Effector CD8-positive, alpha-beta T cell (primary cell): ENCODE measurements around the gene FARP1.
"Not testable (repeated sequence)": the region's sequence is repeated elsewhere in the genome, so short reads cannot be mapped to it uniquely, and the experiment has no call there.

ENCODE experiments used
- DNase-seq: peaks from one replicate; lab custom pipeline; 2025; lab: John Stamatoyannopoulos, UW

Gene FARP1

DNA sequence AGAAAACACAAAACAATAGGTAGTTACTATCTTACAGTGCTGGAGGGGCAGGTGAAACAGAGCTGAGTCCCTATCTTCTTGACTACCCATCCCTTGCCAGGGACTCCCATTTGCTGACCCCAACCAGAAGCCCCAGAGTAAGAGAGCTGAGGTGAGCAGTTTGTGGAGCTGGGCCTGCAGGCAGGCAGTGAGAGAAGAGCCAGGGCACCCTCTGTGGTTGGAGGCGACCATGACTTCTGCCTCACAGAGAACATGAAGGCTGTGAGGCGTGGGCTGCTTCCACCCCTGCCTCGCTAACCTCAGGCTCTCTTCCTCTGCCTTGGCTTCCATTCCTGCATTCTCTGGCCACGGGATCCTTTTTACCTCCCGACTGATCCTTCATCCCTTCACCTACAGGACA, 81.7 kb downstream of the FARP1 start:
- no peak for DNase-seq

DNA sequence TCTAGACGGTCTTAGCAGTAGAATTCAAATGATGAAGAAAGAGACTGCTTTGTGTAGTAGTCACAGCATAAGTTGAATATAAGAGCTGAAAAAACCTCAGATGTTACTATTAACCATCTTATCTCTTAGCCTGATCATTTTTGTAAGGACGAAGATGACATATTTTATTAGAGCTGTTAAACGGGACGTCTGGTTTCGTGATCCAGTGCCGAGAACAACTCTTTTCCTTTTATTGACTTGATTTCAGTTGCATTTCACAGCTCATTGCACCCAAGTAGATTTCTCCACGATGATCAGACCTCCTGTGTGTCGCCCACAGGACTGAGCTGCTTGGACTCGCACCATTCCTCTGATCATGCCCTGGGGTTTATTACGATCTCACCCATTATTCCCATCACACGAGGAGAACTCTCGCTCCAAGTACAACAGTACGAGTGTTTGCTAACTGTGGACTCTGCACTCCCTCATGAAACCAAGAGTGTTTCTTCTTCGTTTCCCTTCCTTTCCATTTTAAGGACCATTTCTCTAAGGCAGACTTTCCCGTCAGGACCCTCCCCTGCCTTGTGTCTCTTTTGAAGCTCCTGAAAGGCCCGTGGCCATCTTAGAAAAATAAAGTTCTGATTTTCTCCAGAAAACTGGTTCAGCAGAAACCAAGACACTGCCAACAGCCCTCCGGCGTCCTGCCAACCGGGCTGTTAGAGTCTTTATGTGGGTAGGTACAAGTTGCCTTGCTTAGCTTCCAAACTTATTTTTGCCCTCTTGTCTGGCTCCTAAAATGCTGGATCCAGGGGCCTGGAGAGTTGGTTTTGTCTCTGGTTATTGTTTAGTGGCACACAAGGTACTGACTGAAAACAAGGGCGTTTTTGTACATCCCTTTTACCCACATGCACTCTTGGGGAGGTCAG, 82.4 kb downstream of the FARP1 start:
- no peak for DNase-seq

DNA sequence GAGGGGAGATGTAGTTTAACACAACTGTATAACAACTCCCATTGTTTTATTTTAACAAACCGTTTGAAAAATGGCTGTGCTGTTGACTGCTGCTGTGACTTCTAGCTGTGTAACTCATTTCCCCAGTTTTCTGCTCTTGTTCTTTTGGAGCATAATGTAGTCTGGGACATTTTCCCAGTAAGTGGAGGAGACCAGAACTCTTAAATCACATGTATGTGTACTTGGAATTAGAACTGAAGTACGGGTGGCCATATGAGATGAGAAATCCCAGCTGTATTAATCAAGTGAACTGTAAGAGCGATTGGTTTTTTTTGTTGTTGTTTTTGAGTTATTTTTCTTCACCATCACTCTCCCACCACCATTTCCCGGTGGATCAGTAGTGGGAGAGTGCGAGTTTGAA, 83.6 kb downstream of the FARP1 start:
- DNase-seq, result no peak

DNA sequence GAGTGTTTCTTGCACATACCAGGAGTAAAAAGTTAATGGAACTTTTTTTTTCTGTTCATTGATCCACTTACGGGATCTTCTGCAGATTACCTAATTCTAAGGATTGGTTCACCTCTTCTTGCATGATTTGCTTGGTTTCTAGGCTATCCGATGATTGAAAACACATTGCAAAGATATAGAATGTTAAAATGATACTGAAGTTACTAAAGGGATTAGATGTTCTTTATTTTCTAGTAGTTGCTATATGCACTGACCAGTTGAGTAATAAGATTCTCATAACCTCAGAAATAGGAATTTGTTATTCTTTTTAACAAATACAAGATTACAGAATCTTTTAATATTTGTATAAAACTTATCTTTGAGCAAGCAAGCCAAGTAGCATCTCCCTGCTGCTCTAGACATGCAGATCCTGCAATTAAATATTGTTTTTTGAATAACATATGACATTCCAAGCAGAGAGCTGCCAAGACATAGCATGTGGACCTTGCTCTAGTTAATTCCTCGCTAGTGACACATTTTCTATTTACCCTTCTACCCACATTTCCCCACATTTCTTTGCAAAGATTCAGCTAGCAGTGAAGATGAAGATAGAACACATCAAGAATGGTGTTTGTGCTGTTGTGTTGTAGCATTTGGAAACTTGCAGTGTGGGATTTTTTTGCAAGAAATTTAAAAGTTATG, 85.9 kb downstream of the FARP1 start:
- DNase-seq, result no peak

DNA sequence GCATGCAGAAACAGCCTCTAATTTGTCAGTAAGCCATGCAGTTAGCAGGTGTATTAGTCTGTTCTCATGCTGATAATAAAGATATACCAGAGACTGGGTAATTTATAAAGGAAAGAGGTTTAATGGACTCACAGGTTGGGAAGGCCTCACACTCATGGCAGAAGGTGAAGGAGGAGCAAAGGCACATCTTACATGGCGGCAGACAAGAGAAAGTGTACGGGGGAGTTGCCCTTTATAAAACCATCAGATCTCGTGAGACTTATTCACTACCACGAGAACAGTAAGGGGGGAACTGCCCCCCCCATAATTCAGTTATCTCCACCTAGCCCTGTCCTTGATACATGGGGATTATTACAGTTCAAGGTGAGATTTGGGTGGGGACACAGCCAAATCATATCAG, 87.9 kb downstream of the FARP1 start:
- not testable (repeated sequence) for DNase-seq

DNA sequence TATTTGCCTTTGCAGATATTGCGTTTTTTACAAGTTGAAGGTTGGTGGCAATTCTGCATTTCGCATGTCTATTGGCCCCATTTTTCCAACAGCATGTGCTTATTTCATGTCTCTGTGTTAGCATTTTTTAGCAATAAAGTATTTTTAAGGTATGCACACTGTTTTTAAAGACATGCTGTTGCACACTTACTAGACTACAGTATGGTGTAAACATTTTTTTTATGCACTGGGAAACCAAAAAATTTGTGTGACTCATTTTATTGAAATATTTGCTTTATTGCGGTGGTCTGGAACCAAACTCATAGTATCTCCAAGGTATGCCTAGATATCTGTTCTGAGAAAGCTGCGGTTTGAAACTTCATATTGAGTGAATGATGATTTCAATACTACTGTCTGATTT, 89.6 kb downstream of the FARP1 start:
- DNase-seq, result no peak

DNA sequence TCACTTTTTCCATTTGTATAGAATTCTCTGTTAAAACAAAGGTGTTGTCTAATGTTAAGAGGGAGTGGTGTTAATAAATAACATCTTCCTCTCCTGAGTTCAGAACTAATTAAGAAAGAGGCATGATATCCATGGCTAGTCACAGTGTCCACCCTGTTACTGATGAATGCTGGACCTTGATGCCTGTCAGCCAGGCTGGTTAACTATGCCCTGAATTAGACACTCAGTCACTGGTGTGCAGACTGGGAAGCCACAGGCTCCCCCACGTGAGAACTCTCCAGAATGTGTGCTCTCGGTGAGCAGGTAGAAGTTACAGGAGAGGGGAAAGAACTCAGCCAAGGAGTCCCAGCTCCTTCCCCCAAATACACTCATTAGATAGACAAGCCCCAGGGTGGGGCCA, 90.2 kb downstream of the FARP1 start:
- DNase-seq, result no peak

DNA sequence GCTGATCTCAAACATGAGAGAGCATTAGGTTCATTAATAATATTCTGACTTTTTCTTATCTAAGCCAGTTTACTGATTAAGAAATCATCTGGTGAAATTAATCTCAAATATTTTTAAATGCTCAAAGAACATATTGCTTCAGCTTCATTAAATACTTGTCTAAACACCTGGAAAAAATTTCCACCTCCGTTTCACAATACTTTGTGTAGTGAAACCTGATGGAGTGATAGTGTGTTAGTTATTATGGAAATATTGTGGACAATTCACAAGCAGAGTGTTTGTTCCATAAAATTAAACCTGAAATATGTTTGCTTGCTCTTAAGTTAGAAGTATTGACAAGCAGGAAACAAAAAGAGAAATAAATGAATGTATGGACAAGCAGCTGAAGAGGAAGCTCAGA, 91.5 kb downstream of the FARP1 start:
- DNase-seq, result no peak

DNA sequence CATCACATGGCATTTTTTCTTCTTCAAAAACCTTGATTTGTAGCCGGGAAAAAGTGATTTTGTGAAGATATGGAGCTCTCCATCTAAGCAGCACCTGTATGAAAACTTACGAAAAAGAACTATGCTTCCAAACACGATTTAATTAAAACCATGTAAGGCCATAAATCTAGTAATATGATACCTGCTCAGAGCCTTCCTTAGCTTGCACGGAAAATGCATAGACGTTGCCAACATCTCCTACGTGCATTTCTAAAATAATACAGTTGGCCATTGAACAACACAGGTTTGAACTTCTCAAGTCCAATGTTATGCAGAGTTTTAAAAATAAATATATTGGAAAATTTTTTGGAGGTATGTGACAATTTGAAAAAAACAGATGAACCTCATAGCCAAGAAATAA, 93.3 kb downstream of the FARP1 start:
- no peak for DNase-seq

DNA sequence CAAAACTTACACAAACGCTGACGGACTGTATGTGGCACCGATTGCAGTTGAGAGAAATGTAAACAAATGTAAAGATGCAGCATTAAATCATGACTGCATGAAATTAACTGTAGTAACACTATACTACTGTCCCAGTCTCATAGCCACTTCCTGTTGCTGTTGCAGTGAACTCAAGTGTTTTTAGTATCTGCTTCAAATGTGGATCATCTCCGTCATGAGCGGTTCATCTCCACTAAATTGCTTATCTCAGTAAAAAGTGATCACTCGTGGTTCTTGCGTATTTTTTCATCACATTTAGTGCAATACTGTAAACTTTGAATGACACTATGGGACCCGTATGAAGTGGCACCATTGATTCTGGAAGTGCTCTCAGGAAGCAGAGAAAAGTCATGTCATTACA, 94.4 kb downstream of the FARP1 start:
- DNase-seq, result no peak

DNA sequence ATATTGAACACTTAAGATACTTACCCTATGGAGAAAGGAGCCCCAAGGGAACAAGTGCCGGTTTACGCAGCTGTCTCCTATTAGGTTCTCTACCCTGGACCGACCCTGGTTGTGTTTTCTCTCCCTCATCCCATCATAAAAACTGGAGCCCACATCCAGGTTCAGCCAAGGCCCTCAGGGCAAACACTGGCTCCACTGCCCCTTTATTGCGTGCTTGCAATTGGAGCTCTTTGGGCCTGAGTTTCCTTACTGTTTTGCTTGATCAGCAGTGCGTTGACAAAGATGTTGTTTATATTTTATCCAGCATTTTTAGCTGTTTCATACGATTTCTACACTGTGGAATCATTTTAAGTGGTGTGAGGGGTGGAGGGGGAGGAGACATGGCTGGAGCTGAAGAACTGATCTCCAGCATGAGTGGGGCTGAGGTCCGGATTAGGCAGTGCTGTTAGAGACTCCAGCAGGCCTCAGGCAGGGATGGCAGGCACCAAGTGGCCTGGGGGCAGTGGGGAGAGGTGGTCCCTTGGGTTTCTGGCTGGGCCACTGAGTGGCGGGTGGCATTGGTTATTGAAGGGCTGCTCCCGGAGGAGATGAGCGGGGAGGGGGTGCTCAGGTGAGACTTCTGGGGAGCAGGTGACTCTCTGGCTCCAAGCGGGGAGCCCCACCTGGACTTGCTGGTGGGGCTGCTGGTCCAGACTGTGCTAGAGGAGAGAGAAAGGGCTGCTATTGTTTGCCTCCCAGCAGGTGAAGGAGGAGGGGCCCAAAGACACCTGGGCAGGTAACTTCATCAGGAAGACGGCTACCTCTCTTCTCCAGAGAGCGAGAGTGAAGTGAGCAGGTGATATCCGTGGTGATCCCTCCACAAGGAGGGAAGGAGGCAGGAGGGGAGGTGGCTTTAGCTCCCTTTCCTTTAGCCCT, 96.5 kb downstream of the FARP1 start:
- DNase-seq, result no peak

DNA sequence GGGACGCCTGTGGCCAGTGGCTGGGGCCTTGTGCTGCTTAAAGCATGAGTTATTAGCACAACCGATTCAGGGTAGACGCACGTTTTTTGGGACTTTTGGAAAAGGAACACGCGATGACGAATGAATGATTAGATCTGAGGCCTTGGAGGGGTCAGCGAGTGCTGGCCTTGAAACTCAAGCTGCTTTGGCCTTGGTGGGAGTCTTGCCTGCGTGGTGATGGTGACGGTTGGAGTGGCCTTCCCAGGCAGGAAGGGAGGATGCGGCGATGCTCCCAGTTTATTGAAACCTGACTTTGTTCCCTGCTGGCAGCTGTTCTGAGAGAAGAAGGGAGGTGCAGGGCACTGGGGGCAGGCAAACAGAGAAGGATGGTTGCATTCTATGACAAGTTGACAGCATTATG, 97.2 kb downstream of the FARP1 start:
- DNase-seq, result no peak

DNA sequence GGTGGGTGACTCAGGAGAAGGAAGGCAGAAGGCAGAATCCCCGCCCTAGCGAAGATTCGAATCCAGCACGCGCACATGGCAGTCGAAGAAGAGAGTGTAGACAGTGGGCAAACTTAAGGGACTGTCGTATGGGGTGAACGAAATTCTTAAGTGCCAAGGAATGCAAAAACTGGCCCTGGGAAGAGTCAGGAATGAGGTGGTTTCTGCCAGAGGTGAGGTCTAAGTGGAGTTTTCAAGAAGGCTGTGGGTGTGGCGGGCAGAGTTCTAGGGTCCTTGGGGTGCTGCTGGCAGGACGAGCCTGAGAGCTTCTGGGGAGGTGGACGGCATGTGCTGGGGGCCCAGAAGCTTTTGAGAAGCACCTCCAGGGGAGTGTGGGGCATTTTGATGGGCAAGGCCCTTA, 98.1 kb downstream of the FARP1 start:
- no peak for DNase-seq

DNA sequence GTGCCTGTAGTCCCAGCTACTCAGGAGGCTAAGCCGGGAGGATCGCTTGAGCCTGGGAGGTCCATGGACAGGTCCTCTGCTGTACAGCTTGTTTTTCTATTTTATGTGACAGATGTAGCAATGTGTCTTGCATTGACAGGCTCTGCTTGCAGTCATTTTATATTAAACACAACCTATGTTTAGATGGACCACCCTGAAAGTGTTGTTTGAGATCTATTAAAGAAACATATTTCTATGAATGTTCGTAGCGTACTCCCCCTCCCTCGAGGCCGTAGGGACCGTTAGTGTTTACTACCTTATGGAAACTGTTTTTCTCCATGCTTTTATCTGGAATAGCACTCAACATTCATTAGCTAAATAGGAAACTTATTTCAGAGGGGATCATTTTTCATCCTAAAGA, 99.1 kb downstream of the FARP1 start:
- no peak for DNase-seq

DNA sequence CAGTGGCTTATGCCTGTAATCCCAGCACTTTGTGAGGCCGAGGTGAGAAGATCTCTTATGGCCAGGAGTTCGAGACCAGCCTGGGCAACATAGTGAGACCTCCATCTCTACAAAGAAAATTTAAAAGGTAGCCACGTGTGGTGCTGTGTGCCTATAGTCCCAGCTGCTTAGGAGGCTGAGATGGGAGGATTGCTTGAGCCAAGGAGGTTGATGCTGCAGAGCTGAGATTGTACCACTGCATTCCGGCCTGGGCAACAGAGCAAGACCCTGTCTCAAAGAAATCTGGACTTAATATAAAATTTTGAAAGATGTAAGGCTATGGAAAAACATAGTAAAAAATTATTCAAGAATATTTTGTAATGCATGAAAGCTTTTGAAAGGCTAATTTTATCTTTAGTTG, 99.5 kb downstream of the FARP1 start:
- DNase-seq, result no peak

DNA sequence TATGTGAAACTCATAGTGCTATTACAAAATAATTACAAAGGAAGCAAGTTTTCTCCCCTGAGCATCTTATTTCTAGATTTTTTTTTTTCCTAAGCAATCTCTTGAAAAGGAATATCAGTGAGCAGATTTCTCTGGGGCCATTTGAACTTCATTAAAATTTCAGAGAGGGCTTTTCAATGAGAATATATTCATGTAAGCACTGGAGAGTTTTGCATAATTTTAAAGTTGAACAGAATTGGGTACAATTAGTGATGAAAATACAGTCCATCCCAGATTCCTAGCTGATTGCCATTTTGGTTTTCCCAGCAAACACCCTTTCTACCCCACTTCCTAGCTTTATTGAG, 101.0 kb downstream of the FARP1 start:
- no peak for DNase-seq

DNA sequence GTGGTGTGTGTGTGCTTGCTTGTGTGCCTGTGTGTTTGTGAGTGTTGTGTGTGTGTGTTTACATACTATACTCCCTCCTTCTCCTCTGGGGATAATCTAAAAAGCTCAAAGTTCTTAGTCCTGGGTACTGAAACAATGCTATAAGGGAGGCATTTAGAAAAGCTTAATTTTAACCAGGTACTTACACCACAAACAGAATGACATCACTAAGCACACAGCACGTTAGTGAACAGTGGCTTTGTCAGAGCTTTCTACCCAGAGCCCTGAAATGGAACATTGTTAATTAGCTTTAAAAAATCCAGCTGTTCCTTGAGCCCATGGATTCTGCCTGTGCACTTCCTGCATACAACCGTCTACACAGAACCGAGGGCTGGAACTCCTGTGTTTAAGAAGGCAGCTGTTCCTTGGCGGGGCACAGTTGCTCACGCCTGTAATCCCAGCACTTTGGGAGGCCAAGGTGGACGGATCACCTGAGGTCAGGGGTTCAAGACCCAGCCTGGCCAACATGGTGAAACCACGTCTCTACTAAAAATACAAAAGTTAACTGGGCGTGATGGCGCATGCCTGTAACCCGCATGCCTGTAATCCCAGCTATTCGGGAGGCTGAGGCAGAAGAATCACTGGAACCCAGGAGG, 103.8 kb downstream of the FARP1 start:
- no peak for DNase-seq

DNA sequence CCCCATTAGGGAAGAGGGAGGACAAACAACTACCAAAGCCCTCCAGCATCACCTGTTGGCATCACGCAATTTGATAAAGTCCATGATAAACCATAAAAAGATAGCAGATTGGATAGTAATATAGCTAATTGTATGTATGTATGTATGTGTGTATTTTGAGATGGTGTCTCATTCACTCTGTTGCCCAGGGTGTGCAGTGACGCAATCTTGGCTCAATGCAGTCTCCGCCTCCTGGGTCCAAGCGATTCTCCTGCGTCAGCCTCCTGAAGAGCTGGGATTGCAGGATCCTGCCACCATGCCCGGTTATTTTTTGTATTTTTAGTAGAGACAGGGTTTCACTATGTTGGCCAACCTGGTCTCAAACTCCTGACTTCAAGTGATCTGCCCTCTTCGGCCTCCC, 108.8 kb downstream of the FARP1 start:
- no peak for DNase-seq

DNA sequence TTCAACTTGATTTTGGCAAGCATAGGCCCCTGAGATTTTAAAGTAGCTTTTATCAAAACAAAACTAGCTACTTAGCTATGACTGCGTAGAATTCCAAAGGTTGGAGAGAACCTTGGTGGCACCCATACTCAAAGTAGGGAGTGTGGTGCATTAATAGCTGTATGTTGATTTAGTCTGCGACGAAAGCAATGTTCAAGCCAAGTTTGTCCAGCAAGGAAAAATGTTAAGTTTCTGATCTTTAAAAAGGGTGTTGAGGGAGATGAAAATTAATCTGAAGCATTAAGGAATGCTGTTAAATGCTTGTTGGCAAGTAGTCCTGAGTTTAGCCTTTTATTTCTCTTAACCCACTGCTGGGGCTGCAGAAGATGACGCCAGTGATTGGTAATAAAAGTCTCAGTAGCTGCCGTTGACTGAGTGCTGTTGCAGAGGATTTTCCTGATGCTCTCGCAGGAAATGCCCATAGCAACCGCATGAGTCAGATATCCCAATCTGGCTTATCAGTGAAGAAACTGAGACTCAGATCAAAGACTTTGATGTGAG, 110.1 kb downstream of the FARP1 start:
- no peak for DNase-seq

DNA sequence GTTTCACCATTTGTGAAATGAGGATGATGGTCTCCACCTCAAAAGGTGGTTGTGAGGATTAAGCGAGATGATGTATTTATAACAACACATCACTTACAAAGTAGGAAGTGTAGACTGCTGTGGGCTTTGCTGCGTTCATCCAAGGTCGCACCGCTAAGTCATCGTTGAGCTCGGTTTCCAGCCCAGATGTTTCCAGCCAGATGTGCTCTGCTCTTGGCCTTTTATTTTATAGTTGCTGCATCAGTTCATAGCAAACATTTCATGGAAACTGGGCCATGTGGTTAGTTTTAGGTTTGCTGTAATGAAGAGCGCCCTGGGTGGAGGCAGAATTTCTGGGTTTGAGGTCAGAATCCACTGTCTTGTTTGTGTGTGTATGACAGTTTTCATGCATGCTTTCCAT, 110.6 kb downstream of the FARP1 start:
- no peak for DNase-seq

DNA sequence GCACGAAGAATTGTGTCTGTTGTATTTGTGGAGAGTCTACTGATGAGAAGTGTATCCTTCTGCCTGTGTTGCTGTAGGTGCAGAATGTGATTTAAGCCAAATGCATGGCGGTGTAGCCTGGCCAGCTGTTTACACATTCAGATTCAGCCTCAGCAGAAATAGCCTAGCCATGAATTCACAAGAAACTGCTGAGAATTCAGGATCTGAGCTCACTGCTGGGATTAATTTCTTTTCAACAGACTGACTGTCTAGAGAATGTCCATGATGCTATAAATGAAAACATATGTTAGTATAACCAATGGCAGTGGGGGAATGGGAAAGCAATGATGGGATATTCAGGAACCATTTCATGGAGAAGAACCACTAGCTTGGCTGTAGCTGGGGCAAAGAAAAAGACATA, 111.6 kb downstream of the FARP1 start:
- no peak for DNase-seq

DNA sequence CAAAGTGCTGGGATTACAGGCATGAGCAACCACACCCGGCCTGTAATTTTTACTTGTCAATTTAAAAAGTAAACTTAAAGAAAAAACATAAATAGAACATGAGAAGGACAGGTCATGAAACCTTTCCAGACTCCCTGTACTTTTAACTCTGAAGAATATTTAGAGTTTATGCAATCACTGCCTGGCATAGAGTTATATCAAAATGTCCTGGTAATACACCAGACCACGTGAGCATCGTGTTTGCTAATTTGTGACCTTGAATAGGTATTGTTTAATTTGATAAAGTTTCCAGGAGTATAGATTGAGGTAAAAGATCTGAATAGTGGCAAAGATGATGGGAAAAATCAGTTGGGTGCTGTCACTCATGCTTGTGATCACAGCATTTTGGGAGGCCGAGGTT, 115.3 kb downstream of the FARP1 start:
- DNase-seq, result no peak
